22Rv1 (cell line): ENCODE data around the gene OR2AT4.
"Not testable (repeated sequence)": the region's sequence is repeated elsewhere in the genome, so short reads cannot be mapped to it uniquely, and the experiment has no call there.

ENCODE experiments used
- H3K27ac ChIP-seq: fragments of 450-650 bp; 2 replicates; pipeline ENCODE4 v1.5.1; 2017
- ZFX ChIP-seq: fragments of 450-650 bp; IDR thresholded peaks from 2 replicates; pipeline ENCODE4 v1.6.1; 2017; ENCODE audit warnings: antibody characterized with exemption, borderline replicate concordance
- TF ChIP-seq, protein P1 (sequence below): fragments of 450-650 bp; IDR thresholded peaks from 2 replicates; pipeline ENCODE4 v1.5.1; 2017; ENCODE audit warnings: mild to moderate bottlenecking

The OR2AT4 gene

DNA sequence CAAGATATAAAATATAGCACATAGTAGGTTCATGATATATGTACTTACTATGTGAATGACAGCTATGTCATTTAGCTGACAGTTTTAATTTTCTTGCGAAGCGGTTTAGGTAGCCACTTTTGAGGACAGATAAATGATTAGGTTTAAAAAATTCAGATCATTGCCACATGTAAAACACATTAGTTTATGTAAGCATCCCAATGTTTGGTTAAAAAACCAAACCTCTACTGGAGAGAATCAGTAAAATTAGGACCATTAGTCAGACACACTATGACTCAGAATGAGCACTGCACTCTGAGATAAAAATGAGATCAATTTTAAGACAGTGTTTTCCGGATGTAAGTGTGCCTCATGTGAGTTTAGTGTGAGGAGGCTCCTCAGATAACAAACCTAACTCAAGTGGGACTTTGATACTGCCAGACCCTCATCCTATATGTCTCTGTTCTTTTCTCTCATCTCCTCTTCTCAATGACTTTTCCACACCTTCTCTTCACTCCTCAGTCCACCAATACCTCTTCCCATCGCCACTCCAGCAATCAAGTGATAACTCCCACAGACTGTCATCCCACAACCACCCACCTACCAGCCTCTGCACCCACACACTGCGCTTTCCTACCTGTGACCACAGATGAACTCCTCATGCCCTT, 6.8 kb upstream of the OR2AT4 start:
- no peak overlapping the region for H3K27ac ChIP-seq
- TF ChIP-seq, protein P1, sequence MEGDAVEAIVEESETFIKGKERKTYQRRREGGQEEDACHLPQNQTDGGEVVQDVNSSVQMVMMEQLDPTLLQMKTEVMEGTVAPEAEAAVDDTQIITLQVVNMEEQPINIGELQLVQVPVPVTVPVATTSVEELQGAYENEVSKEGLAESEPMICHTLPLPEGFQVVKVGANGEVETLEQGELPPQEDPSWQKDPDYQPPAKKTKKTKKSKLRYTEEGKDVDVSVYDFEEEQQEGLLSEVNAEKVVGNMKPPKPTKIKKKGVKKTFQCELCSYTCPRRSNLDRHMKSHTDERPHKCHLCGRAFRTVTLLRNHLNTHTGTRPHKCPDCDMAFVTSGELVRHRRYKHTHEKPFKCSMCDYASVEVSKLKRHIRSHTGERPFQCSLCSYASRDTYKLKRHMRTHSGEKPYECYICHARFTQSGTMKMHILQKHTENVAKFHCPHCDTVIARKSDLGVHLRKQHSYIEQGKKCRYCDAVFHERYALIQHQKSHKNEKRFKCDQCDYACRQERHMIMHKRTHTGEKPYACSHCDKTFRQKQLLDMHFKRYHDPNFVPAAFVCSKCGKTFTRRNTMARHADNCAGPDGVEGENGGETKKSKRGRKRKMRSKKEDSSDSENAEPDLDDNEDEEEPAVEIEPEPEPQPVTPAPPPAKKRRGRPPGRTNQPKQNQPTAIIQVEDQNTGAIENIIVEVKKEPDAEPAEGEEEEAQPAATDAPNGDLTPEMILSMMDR, result no peak
- TF ChIP-seq ZFX, result no peak

DNA sequence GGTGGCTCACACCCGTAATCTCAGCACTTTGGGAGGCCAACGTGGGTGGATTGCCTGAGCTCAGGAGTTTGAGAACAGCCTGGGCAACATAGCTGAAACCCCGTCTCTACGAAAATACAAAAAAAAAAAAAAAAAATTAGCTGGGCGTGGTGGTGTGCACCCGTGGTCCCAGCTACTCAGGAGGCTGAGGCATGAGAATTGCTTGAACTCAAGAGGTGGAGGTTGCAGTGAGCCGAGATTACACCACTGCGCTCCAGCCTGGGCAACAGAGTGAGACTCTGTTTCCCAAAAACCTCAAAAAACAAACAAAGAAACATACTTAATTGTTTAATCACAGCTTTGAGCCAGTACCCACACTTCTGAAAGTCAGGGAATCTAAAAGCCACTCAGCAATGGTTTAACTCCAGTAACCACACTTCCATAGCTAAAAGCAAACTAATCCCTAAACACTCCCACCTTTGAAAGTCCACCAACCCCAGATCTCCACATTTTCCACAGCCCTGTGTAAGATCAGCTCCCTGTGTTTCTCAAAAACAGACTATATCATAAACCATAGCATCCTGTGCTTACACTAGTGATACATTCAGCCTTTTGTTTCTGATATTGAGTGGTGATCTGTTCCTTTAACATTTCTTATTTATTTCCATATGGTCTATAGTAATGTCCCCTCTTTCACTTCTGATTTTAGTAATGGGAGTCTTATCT, 4.9 kb upstream of the OR2AT4 start:
- no peak overlapping the region for H3K27ac ChIP-seq
- TF ChIP-seq ZFX, result no peak
- TF ChIP-seq, protein P1, result no peak

DNA sequence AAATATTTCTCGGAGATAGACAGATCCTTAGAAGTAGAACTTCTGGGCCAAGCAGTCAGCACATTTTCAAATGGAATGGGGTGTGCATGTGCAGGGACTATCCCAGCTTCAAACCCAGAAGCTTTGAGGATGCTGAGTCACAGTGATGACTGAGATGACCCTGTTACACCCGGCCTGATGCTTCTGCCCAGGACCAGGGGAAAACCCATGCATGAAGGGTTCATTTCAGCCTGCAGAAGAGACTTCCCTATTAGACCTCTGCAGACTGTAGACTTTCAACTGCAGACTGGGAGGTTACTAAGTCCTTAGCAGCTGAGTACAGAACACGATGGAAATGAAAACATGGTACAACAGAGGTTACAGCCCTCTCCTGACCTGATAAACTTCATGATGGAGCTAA, 3.6 kb upstream of the OR2AT4 start:
- TF ChIP-seq ZFX, result no peak
- TF ChIP-seq, protein P1, result no peak

DNA sequence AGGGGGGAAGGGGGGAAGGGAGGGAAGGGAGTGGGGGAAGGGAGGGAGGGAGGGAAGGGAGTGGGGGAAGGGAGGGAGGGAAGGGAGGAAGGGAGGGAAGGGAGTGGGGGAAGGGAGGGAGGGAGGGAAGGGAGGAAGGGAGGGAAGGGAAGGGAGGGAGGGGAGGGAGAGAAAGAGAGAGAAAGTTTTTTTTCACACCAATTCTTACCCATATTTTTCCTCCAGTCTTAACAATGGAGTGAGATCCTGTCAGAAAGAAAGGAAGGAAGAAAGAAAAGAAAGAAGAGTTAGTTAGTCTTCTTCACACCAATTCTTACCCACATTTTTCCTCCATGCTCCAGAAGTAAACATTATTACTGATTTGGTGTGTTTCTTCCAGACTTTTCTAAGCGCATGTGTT, 3.0 kb upstream of the OR2AT4 start:
- TF ChIP-seq, protein P1, result no peak
- no peak for TF ChIP-seq ZFX
- no peak overlapping the region for H3K27ac ChIP-seq

More for the DNA sequence above, 3.6 kb upstream of the OR2AT4 start:
- no peak overlapping the region for H3K27ac ChIP-seq

DNA sequence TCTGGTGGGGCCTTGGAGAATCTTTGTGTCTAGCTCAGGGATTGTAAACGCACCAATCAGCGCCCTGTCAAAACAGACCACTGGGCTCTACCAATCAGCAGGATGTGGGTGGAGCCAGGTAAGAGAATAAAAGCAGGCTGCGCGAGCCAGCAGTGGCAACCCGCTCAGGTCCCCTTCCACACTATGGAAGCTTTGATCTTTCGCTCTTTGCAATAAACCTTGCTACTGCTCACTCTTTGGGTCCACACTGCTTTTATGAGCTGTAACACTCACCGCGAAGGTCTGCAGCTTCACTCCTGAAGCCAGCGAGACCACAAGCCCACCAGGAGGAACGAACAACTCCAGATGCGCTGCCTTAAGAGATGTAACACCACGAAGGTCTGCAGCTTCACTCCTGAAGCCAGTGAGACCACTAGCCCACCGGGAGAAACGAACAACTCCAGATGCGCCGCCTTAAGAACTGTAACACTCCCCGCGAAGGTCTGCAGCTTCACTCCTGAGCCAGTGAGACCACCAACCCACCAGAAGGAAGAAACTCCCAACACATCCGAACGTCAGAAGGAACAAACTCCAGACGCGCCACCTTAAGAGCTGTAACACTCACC, 2.3 kb upstream of the OR2AT4 start:
- not testable (repeated sequence) for H3K27ac ChIP-seq

DNA sequence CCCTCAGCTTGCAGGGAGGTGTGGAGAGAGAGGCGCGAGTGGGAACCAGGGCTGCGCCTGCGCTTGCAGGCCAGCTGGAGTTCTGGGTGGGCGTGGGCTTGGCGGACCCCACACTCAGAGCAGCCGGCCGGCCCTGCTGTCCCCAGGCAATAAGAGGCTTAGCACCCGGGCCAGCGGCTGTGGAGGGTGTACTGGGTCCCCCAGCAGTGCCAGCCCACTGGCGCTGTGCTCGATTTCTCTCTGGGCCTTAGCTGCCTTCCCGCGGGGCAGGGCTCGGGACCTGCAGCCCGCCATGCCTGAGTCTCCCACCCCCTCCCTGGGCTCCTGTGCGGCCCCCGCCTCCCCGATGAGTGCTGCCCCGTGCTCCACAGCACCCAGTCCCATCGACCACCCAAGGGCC, 1.5 kb upstream of the OR2AT4 start:
- H3K27ac ChIP-seq, result not testable (repeated sequence)

DNA sequence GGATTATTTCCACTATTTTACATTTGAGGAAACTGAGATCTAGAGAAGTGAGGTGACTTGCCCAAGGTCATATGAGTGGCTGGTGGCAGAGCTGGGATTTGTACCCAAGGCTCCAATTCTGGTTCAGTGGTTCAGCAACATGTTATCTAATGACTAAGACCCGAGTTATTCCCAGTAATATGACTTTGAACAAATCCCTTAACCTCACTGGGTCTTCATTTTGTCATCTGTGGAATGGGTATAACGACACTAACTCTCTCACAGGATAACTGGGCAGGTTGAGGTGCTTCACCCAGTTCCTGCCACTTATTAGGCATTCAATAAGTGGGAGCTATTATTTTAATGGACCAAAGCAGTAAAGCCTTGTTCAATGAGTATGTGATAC, 489 bp upstream of the OR2AT4 start:
- TF ChIP-seq ZFX, result no peak
- TF ChIP-seq, protein P1, result no peak
- H3K27ac ChIP-seq, result no peak overlapping the region

DNA sequence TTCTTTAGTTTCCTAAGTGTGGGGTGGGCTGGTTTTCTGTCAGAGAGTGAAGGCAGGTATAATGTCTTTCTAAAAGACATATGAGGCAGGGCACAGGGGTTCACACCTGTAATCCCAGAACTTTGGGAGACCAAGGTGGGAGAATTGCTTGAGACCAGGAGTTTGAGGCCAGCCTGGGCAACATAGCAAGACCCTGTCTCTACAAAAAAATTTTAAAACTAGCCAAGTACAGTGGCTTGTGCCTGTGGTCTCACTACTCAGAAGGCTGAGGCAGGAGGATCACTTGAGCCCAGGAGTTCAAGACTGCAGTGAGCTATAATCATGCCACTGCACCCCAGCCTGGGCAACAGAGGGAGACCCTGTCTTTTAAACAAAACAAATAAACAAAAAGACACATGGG, 2.3 kb downstream of the OR2AT4 start:
- H3K27ac ChIP-seq, result not testable (repeated sequence)
